Upper lobe of left lung (tissue), 6 donors: ENCODE results near the gene CFAP45. TPM values are rescaled to one million over a fixed set of nuclear protein-coding genes. Genes with fewer than 3 reads are reported as not detected.
A peak's percentile ranks its signal among the peaks of the same experiment; 100 is the strongest.

Experiments
- ATAC-seq, 2 donors: fragments of 200-7000 bp; cut with Tn5 transposase; one replicate each; pipeline ENCODE4 v1.9.1; 2022; ENCODE audit warnings: mild to moderate bottlenecking in 2 of 2, moderate library complexity in 2 of 2; ENCODE audit not compliant: low FRiP score in 2 of 2
- DNase-seq, 2 donors: peaks; one replicate each; pipeline ENCODE4 v3.0.0-alpha.2; 2019 to 2020
- H3K27ac ChIP-seq, 4 donors: fragments of 200-600 bp; sonication (generic); one replicate each; pipeline ENCODE4 v1.5.1; 2016 to 2019
- H3K27me3 ChIP-seq, 4 donors: fragments of 200-600 bp; sonication (generic); one replicate each; pipeline ENCODE4 v1.5.1; 2017 to 2019
- H3K36me3 ChIP-seq, 4 donors: fragments of 200-600 bp; sonication (generic); one replicate each; pipeline ENCODE4 v1.5.1; 2016 to 2019
- H3K4me1 ChIP-seq, 4 donors: fragments of 200-600 bp; sonication (generic); one replicate each; pipeline ENCODE4 v1.5.1; 2018 to 2019
- H3K4me3 ChIP-seq, 4 donors: fragments of 200-600 bp; sonication (generic); one replicate each; pipeline ENCODE4 v1.5.1; 2017 to 2019; ENCODE audit warnings: mild to moderate bottlenecking in 2 of 4, moderate library complexity in 1 of 4
- H3K9me3 ChIP-seq, 4 donors: fragments of 200-600 bp; sonication (generic); one replicate each; pipeline ENCODE4 v1.5.1; 2018 to 2019
- CTCF ChIP-seq, 6 experiments: fragments of 450-650 bp in 4 of 6; fragments of 200-600 bp in 2 of 6; sonication (generic) in 2 of 6; IDR thresholded peaks; one replicate each; pipeline ENCODE4 v1.5.1; 2016 to 2019; ENCODE audit warnings: antibody characterized with exemption in 6 of 6
- EP300 ChIP-seq, 4 donors: sonication (generic); formaldehyde crosslinking; IDR thresholded peaks; one replicate each; pipeline ENCODE4 v1.5.1; 2017; ENCODE audit warnings: antibody characterized with exemption in 4 of 4, control low read depth in 2 of 4
- POLR2A ChIP-seq, 4 donors: fragments of 450-650 bp; IDR thresholded peaks; one replicate each; pipeline ENCODE4 v1.5.1; 2016 to 2017; ENCODE audit warnings: antibody characterized with exemption in 4 of 4, mild to moderate bottlenecking in 2 of 4
- POLR2AphosphoS5 ChIP-seq, 2 donors: sonication (generic); formaldehyde crosslinking; IDR thresholded peaks; one replicate each; pipeline ENCODE4 v1.5.1; 2017; ENCODE audit warnings: antibody characterized with exemption in 2 of 2
- WGBS, 2 donors: methylation state at CpG; one replicate each; pipeline ENCODE4 v1.1.5; 2017 to 2018; 5-methylcytosine and 5-hydroxymethylcytosine counted together
- total RNA-seq, 6 donors: library from RNA; depleted of rRNA in 4 of 6; stranded (reverse); fragments of >200 nt in 4 of 6; gene quantifications; one replicate each; pipeline versions ENCODE4 v1.1.0 to v1.2.1, GENCODE V29; 2016 to 2021
- donor health status: DM: no; HTN: no; CAD: no; lungs with moderate emphysema.
- donor health status: DM: no; HTN: yes; CAD: no; lungs with severe emphysema.

Gene CFAP45
- total RNA-seq, 6 donors from 2014 or later: 1.2 to 34.6 (median 9.0) TPM

DNA sequence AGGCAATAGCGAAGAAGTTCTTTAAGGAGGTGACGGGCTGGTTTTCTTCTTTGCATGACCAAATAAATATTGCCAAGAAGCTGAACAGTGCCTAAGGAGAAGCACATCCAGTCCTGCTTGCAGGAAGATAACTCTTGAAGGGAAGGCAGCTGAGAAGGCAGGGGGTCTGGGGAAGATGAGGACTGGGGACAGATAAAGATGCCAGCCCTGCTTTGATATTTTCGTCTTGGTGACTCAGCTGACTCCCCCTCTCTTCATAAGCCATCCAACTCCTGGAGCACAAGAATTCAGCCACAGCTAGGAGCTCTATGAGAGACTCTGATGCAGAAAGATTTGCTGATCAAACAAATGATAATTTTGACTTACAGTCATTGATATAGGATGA lies 3.4 kb downstream of the CFAP45 start:
- H3K4me1 ChIP-seq: peaks cover 21 to 40% (median 33%) of the 10 kb centered on the region in 4 donors
- no peak for ATAC-seq
- no peak for DNase-seq
- no peak for TF ChIP-seq EP300 (IDR thresholded peaks at IDR 0.05)
- no peaks in the 10 kb centered on the region for H3K27me3 ChIP-seq
- peak overlapping the region in 3 of 4 donors; percentile 8 to 45 (median 43) for H3K27ac ChIP-seq
- H3K4me3 ChIP-seq: no peak overlapping the region
- H3K9me3 ChIP-seq: no peaks in the 10 kb centered on the region
- no peaks in the 10 kb centered on the region for H3K36me3 ChIP-seq
- 42 to 56% methylated on average over 3 of the region's 3 CpGs for WGBS, 2 donors

DNA sequence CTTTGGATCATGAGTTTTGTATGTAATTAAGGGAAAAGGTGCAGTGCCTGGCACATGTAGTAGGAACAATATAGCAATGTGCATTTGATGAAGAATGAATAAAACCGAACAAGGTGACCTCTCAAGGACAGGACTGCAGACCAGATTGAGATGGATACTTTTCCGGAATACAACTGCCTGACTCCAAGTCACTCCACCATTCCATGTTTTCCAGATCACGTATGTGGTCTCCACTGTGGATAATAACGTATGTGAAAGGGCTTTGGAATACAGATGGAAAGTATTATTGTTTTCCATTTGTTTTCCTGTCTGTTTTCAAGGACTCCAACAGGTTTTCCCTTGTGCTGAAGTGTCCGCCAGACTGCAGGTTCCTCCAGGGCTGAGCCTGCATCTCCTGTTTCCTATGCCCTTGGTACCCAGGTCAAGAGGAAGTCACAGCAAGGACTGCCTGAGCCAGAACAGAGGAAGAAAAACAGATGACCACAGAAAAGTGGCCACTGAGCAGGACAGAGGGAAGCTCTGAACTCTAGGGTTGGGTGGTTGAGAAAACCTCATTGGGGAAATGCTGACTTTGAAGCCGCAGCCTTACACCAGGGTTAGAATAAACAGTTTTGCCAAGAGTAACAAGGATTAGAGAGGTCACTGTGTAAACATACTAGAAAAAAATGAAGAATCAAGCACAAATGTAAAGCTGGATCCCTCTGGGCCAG lies 4.0 kb downstream of the CFAP45 start:
- Histone ChIP-seq H3K36me3 (no peaks in the 10 kb centered on the region), H3K4me1 (peaks cover 22 to 43% (median 31%) of the 10 kb centered on the region in 4 donors), H3K27ac (peak overlapping the region in 3 of 4 donors; percentile 8 to 45 (median 43)), H3K9me3 (no peaks in the 10 kb centered on the region), H3K27me3 (no peaks in the 10 kb centered on the region), H3K4me3 (no peak overlapping the region)
- TF ChIP-seq EP300 (IDR thresholded peaks at IDR 0.05) (no peak), POLR2AphosphoS5 (IDR thresholded peaks at IDR 0.05) (peak in 1 of 2 donors; percentile 17)
- 53 to 61% methylated on average over 6 of the region's 6 CpGs for WGBS, 2 donors
- ATAC-seq (peak; percentile 1 to 38), DNase-seq (peak in 1 of 2 donors; percentile 51)

DNA sequence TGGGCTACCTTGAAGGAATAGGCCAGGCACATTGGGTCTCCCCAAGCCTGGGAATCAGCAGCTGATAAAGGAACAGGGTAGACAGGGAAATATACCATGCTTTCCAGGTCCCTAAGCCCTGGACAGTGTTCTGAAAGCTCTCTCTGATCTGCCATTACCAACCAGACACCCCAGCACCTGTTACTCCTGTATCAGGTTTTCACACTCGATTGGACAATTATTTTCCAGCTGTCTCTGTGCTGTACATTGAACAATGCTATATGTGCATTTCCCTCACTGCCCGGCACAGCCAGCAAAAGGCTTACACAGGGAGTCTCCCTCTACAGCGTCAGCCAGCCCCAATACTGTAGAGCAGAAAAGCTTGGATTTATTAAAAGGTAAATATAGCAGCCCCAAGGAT lies 4.7 kb downstream of the CFAP45 start:
- no peak for TF ChIP-seq CTCF (IDR thresholded peaks at IDR 0.05)
- no peaks in the 10 kb centered on the region for H3K9me3 ChIP-seq
- no peaks in the 10 kb centered on the region for H3K27me3 ChIP-seq
- WGBS, 2 donors: 80 to 87% methylated on average over 3 of the region's 3 CpGs
- ATAC-seq (no peak), DNase-seq (no peak)
- no peak overlapping the region for H3K4me3 ChIP-seq
- peaks cover 23 to 43% (median 30%) of the 10 kb centered on the region in 4 donors for H3K4me1 ChIP-seq
- no peaks in the 10 kb centered on the region for H3K36me3 ChIP-seq
- H3K27ac ChIP-seq: no peak overlapping the region

GRCh38 chr1:159892944-159893343 lies 7.0 kb downstream of the CFAP45 start:
- Histone ChIP-seq H3K36me3 (no peaks in the 10 kb centered on the region), H3K4me3 (no peak overlapping the region), H3K27me3 (no peaks in the 10 kb centered on the region), H3K4me1 (peaks cover 28 to 48% (median 36%) of the 10 kb centered on the region in 4 donors), H3K27ac (no peak overlapping the region), H3K9me3 (no peaks in the 10 kb centered on the region)
- DNase-seq: no peak
- WGBS, 2 donors: 90 to 93% methylated on average over 5 of the region's 5 CpGs
- no peak for ATAC-seq
- no peak for TF ChIP-seq EP300 (IDR thresholded peaks at IDR 0.05)
- no peak for TF ChIP-seq CTCF (IDR thresholded peaks at IDR 0.05)
- no peak for TF ChIP-seq POLR2AphosphoS5 (IDR thresholded peaks at IDR 0.05)
- TF ChIP-seq POLR2A (IDR thresholded peaks at IDR 0.05): no peak

- H3K4me3 ChIP-seq: no peak overlapping the region
- peak overlapping the region in 2 of 4 donors; percentile 70 to 81 for H3K27ac ChIP-seq
- no peaks in the 10 kb centered on the region for H3K36me3 ChIP-seq
- DNase-seq: peak in 1 of 2 donors; percentile 93
- ATAC-seq: peak; percentile 91 to 93
- peaks cover 24 to 40% (median 34%) of the 10 kb centered on the region in 4 donors for H3K4me1 ChIP-seq
- no peaks in the 10 kb centered on the region for H3K27me3 ChIP-seq
- TF ChIP-seq EP300 (IDR thresholded peaks at IDR 0.05) (no peak), CTCF (IDR thresholded peaks at IDR 0.05) (peak; percentile 89 to 98 (median 97)), POLR2A (IDR thresholded peaks at IDR 0.05) (no peak), POLR2AphosphoS5 (IDR thresholded peaks at IDR 0.05) (peak in 1 of 2 donors; percentile 65)
- H3K9me3 ChIP-seq: no peaks in the 10 kb centered on the region
- WGBS, 2 donors: 45 to 49% methylated on average over 7 of the region's 7 CpGs
Observed at GRCh38 chr1:159891275-159892157, 8.4 kb downstream of the CFAP45 start.
